GF-D8 (cell line): ENCODE results near the gene WDR93.
"Not testable (repeated sequence)": the region's sequence is repeated elsewhere in the genome, so short reads cannot be mapped to it uniquely, and the experiment has no call there.

Experiments used
- DNase-seq: peaks from one replicate; lab custom pipeline; 2025; lab: John Stamatoyannopoulos, UW

WDR93 gene

DNA sequence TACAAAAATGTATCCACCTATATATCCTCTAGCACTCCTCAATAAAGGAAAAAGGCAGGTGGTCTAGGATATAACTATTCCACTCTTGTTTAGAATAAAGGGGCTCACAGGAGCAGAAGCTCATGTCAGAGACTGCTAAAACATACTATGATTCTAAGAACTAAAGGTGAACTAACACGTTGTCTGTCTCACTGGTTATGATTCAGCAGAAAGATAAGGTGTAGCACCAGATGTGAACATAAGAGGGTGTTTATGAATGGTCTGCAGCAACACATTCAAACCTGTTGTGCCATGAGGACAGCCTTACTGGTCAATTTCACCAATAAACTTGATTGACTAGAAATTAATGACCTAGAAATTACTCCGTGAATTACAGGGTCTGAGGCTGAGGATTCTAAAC is 4.6 kb upstream of the WDR93 start:
- no peak for DNase-seq

- DNase-seq: no peak
Observed at GRCh38 chr15:89686522-89686921, 4.1 kb upstream of the WDR93 start.

DNA sequence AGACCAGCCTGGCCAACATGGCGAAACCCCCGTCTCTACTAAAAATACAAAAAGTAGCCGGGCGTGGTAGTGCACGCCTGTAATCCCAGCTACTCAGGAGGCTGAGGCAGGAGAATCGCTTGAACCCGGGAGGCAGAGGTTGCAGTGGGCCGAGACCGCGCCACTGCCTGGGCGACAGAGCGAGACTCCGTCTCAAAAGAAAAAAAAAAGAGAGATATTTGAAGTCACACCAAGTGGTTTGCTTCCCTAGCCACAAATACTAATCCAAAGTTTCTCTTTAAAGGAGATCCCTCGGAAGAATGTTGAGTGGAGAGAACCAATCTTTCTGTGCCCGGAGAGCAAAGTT is 708 bp upstream of the WDR93 start:
- not testable (repeated sequence) for DNase-seq

DNA sequence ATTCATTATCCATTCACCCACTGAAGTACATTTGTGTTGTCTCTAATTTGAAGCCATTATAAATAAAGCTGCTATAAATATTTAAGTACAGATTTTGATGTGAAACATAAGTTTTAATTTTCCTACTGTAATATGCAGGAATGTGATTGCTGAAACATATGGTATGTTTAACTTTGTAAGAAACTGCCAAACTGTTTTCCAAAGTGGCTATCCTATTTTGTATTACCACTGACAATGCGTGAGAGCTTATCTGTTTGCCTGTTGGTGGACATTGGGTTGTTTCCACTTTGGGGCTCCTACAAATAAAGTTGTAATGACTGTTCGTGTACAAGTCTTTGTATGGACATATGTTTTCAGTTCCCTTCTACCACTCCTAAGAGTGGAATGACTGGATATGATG is 2.5 kb downstream of the WDR93 start:
- no peak for DNase-seq

GRCh38 chr15:89693696-89694095 is 3.1 kb downstream of the WDR93 start:
- no peak for DNase-seq

DNA sequence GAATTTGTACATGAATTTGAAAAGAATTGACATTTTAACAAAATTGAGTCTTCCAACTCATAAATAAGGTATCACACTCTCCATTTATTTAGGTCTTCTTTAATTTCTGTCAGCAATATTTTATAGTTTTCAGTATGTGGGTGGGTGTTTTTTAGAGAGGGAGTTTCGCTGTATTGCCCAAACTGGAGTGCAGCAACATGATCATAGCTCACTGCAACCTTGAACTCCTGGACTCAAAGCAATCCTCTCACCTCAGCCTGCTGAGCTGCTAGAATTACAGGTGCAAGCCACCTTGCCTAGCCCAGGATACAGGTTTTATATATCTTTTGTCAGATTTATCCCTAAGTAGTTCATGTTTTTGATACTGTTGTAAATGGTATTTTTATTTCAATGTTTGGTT is 4.6 kb downstream of the WDR93 start:
- no peak for DNase-seq

GRCh38 chr15:89704411-89704810 is 13.8 kb downstream of the WDR93 start:
- DNase-seq: no peak

DNA sequence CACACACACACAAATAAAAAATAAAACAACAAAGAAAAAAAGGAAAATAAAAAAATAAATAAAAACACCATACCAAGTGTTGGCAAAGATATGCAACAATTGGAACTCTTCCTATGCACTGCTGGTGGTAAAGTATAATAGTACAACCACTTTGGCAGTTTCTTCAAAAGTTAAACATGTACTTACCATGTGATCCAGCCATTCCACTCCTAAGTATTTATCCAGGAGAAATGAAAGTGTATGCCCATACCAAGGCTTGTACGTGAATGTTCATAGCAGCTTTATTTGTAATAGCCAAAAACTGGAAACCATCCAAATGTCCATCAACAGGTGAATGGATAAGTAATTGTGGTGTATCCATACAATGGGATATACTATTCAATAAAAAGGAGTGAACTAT is 17.0 kb downstream of the WDR93 start:
- no peak for DNase-seq

- DNase-seq: peak; percentile 73
Observed at GRCh38 chr15:89714775-89715174, 24.2 kb downstream of the WDR93 start.

GRCh38 chr15:89723031-89723430 is 32.4 kb downstream of the WDR93 start:
- no peak for DNase-seq

GRCh38 chr15:89724621-89725020 is 34.0 kb downstream of the WDR93 start:
- no peak for DNase-seq

GRCh38 chr15:89725064-89725463 is 34.5 kb downstream of the WDR93 start:
- no peak for DNase-seq

GRCh38 chr15:89728254-89728653 is 37.6 kb downstream of the WDR93 start:
- DNase-seq: no peak

- no peak for DNase-seq
Observed at GRCh38 chr15:89731275-89731674, 40.7 kb downstream of the WDR93 start.

DNA sequence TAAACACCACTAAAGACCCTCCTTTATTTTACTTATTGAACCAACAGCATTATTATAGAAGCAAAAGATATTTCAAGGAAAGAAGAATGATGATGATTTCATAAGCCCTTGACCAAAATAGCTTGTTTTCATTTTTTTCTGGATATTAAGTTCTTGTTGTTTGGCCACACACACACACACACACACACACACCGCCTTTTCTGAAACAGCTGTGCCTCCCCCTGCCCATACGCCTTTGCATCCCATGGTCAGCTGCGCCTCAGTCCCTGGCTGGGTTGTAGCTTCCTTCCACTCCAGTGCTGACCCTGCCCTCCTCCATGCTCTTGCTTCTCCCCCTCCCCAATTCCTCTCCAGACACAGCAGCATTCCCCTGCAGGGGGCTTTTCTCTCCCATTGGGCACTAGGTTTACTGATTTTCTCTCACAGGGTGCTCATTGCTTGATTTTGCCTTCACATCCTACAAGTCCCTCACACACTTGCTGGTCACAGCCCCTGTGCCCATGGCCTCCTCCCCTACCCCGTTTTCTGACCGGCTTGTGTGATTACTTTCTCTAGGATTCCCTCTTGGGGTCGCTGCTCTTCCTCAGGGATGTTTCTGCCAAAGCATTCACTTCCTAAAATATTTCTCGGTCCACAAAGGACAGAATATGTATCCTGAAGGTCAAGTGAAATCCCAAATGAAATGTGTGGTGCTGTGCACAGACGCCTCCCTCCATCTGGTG is 42.0 kb downstream of the WDR93 start:
- no peak for DNase-seq

DNA sequence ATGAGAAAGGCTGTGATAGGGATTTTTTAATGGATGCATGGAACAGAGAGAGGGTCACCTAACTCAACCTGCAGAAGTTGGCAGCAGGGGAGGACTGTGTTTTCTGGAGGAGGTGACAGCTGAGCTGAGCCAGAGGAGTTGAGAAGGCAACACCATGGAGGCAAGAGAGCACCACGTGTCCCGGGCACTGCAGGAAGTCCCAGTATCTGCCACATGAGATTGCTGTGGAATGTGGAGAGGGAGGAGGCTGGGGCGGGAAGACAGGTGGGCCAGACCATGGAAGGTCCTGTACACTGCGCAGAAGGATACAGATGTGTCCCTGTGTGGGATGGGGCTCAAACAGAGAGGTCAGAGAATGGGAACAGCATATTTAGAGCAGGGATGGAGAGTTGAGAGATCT is 45.2 kb downstream of the WDR93 start:
- no peak for DNase-seq

DNA sequence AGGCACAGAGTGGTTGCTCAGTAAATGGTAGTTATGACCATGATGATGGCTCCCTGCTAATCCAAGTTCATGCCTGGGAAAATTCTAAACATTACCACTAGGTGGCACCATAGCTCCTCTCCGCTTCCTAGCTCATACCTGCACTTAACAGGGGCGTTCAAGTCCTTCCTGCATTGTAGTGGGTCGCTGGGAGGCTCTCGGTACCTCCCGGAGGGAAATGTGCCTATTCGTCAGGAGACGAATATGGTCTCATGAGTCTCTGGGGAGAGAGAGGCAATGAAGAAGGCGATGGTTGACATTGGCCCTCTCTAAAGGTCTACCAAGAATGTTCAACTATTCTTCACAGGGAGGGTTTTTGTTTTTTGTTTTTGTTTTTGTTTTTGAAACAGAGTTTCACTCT is 49.5 kb downstream of the WDR93 start:
- peak; percentile 23 for DNase-seq

DNA sequence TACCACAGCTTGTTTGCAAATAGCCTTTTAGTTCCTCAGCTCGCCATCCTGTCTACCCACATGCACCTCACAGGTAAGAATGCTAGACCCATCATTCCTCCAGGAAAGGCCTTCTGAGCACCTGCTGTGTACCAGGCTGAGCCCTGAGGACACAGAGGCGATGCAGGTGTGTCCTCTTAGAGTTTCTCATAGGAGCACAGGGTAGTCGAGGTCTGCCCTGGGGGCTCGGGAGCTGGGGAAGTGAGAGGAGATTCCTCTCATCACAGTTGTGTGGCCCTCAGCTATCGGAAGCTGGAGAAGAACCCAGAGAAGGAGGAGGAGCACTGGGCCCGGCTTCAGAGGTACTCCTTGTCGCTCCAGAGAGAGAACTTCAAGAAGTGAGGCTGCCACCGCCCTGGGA is 52.4 kb downstream of the WDR93 start:
- no peak for DNase-seq

GRCh38 chr15:89743594-89743993 is 53.0 kb downstream of the WDR93 start:
- DNase-seq: no peak

DNA sequence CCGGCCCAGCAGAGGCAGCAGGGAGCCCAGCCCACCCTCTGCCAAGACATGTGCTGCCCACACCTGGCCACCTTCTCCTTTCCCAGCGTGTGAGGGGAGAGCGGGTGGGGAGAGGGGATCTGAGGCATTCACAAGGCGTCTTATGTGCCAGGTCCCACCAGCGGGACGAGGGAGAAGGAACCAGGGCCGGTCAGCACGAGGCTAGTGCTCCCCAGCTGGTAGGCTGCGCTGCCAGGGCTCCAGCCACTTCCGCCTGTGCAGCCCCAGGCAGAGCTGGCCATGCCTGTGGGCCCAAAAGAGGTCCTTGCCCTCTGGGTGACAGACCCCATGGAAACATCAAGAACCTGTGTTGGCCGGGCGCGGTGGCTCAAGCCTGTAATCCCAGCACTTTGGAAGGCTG is 54.5 kb downstream of the WDR93 start:
- DNase-seq: no peak

DNA sequence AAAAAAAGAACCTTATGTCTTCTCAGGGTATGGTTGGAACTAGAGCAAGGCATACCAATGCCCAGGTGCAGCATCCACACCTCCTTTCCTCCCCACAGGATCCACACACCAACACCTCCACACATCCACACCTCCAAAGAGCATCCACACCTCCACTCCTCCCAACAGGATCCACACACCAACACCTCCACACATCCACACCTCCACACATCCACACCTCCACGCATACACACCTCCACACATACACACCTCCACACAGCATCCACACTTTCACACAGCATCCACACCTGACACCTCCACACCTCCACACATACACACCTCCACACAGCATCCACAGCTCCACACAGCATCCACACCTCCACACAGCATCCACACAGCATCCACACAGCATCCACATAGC is 55.2 kb downstream of the WDR93 start:
- no peak for DNase-seq

GRCh38 chr15:89746386-89746780 is 55.8 kb downstream of the WDR93 start:
- no peak for DNase-seq

DNA sequence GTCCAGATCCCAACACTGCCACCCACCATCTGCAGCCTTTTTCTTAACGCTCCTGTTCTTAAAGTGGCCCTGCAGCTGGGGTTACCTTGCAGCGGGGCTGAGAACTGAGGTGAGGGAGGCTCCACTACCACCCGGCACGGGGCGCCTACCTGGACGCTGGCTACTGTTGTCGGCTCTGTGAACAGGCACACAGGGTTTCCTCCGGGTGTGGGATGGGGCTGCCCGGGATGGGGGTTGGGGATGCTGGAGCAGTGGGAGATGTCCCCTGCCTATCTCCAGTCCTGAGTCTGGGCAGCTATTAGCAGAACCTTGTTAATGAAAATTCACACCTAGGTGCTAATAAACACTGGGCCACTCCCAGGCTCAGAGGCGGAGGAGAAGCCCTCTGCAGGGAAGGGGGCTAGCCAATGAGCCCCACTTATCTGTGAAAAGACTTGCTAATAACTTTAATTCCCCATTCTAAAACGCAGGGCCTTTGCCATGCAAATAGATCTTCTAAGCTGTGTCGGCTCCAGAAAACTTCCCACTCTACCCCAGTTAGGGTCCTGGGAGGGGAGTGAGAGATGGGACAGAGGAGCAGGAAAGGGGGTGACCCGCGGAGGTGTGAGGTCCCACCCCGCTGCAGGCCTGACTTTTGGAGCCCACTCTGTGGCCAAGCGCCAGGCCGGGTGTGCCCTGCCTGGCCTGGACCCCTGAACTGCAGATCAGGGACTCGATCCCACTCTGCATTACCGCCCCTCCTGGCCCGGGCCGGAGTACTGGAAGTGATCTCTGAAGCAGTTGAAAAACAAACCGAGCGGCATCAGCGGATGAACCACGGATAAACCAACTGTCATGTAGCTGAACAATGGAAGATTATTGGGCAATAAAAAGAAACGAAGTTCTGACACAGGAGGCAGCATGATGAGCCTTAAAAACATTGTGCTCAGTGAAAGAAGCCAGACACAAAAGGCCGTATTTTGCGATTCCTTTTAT is 57.4 kb downstream of the WDR93 start:
- DNase-seq: no peak
